WI38 (cell line): ENCODE measurements around the gene RAB6B.

Experiments used
- H3K4me3 ChIP-seq: 2 replicates; pipeline ENCODE4 v1.5.1; 2011; ENCODE audit warnings: low read depth, mild to moderate bottlenecking, control low read depth, low read length
- TF ChIP-seq, protein P1 (sequence below): IDR thresholded peaks from 2 replicates; pipeline ENCODE4 v1.5.1; 2012; ENCODE audit warnings: low read depth, mild to moderate bottlenecking, control low read depth, low read length

The RAB6B gene

DNA sequence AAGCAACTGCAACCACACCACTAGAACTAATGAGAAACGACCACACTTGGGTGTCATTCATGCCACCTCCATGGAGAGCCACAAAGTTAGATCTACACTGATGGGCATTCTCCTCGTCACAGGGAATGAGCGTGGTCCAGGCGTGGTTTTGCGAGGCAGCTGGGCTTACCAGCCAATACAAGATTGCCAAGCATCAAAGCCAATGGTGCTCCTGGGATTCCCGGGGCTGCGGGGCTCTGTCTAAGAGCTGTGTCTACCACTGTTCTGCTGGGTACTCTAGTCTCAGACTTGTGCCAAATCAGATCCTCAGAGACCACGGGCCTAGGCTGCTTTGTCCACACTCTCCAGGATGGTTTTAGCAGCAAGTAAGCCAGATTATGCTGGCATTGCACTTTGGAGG is 43.8 kb downstream of the RAB6B start:
- H3K4me3 ChIP-seq = no peak overlapping the region
- TF ChIP-seq, protein P1, sequence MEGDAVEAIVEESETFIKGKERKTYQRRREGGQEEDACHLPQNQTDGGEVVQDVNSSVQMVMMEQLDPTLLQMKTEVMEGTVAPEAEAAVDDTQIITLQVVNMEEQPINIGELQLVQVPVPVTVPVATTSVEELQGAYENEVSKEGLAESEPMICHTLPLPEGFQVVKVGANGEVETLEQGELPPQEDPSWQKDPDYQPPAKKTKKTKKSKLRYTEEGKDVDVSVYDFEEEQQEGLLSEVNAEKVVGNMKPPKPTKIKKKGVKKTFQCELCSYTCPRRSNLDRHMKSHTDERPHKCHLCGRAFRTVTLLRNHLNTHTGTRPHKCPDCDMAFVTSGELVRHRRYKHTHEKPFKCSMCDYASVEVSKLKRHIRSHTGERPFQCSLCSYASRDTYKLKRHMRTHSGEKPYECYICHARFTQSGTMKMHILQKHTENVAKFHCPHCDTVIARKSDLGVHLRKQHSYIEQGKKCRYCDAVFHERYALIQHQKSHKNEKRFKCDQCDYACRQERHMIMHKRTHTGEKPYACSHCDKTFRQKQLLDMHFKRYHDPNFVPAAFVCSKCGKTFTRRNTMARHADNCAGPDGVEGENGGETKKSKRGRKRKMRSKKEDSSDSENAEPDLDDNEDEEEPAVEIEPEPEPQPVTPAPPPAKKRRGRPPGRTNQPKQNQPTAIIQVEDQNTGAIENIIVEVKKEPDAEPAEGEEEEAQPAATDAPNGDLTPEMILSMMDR = no peak

DNA sequence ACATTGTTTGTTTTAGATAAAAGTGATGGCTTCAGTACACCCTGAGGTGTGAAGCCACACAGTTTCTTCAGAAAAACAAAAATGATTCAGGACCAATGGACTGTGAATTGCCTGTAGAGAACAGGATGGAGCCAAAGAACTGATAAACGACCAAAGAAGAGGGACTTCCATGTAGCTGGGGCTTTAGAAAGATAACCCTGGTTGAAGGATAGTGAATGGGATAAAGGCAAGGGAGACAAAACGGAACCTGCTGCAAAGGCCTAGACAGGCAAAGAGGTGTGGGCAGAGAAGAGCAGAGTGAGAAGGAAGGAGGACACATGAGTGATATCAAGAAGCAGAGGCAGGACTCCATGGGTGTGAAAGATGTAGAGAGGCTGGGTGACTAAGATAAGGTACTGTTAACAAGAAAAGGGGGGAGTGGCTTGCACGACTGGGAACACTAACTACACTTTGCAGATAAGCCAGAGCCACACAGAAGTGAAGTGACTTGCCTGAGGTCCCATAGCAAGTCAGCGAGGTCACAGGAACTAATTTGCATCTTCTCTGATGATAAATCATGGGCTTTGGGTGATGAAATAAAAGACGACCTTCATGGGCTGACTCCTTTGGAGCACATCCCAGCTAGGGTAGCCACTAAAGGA is 44.3 kb downstream of the RAB6B start:
- TF ChIP-seq, protein P1 = no peak
- no peak overlapping the region for H3K4me3 ChIP-seq

DNA sequence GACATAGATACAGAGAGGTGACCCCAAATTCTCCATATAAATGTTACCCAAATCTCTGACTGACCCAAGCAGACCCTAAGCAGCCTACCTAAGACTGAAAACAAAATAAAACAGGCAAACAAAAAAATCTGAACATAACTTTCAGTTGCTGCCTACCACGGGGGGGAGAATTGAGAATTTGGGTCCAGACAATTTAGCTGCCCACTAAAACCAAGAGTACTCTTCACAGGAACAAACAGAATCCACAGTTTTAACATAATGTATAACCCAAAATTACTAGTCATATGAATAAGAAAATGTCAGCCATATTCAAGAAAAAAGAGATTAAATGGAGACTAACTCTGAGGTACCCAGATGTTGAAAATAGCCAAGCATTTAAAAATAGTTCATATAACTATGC is 45.6 kb downstream of the RAB6B start:
- no peak overlapping the region for H3K4me3 ChIP-seq
- TF ChIP-seq, protein P1 = no peak

DNA sequence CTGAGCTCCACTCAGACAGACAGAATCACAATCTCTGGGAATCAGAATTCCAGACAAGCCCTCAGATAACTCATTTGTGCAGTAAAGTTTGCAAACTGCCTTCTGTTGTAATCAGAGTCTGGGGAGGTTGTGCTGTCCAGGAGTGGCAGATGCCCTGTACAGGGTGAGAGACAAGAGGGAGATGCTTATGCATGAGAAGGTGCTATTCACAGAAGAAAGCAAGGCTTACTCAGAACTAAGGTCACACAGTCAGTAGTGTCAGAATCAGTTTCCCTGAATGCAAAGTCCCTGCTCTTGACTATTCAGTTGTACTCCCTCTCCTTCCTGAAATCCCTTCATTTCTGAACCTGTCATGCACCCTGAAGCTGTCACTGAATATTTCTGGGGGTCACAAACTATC is 46.3 kb downstream of the RAB6B start:
- no peak overlapping the region for H3K4me3 ChIP-seq
- TF ChIP-seq, protein P1 = no peak

DNA sequence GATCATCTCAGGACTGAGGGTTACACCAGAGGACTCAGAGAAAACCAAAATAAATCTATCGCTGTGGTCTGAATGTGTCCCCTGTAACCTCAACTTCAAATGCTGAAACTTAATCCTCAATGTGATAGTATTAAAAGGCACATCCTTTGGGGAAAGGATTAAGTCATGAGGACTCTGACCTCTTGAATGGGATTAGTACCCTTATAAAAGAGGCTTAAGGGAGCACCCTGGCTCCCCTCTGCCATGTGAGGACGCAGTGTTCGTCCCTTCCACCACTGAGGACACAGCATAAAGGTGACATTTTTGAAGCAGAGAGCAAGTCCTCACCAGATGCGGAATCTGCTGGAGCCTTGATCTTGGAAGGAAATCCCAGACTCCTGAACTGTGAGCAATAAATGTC is 50.6 kb downstream of the RAB6B start:
- TF ChIP-seq, protein P1 = no peak
- no peak overlapping the region for H3K4me3 ChIP-seq

DNA sequence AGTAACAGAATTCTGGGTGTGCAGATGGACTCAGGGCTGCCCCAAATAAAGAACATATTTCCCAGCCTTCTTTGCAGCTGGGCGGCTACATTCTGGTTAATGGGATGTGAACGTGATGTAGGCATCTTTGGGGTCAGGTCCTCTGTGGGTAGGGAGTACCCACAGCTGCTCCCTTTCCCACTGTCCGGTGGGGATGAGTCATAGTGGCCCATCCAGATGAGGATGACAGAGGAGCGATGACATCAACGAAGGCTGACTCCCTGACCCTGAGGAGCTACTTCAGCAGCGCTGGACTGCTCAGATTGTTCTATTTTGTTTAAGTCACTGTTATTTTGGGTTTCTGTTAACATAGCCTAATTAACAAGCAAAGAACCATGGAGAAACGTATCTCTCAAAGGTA is 52.0 kb downstream of the RAB6B start:
- no peak overlapping the region for H3K4me3 ChIP-seq
- TF ChIP-seq, protein P1 = no peak

DNA sequence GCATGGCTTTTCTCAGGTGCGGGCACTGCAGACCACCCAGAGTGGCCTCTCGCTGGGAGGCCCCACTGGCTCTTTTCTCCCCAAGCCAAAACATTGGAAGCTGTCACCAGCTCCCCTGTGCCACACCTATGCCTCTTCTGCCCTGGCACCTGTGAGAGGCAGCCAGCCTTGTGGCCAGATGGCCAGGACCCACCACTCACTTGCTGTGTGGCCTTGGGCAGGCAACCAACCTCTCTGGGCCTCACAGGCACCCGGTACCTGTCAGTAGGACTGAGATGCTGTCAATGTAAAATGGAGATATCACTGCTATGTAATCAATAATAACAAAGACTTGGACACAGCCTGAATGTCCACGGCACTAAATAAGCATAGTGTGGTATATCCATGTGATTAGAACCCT is 53.5 kb downstream of the RAB6B start:
- H3K4me3 ChIP-seq = no peak overlapping the region
- TF ChIP-seq, protein P1 = no peak
